Fibroblast of gingiva (primary cell): Measurements from ENCODE around the gene RPAP3.
"Not testable (repeated sequence)": the region's sequence is repeated elsewhere in the genome, so short reads cannot be mapped to it uniquely, and the experiment has no call there.

Experiments
- DNase-seq: peaks from one replicate; pipeline ENCODE4 v3.0.0-alpha.2; 2011; ENCODE audit warnings: low read depth

RPAP3 gene

DNA sequence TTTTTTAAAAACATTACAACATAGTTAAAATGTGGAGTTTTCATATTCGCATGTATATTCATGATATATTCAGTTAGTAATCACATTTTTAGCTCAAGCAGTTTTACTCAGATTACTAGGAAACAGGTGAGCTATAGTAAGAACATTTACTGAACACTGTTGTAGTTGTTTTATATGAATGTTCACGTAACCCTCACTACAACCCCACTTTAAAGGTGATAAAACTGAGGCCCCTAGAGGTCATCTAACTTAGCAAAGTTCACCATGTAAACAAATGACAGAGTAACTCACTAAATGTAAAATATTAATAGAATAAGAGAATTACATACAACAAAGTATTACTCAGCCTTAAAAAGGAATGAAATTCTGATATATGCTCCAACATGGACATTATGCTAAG, 26.0 kb downstream of the RPAP3 start:
- DNase-seq, result no peak

DNA sequence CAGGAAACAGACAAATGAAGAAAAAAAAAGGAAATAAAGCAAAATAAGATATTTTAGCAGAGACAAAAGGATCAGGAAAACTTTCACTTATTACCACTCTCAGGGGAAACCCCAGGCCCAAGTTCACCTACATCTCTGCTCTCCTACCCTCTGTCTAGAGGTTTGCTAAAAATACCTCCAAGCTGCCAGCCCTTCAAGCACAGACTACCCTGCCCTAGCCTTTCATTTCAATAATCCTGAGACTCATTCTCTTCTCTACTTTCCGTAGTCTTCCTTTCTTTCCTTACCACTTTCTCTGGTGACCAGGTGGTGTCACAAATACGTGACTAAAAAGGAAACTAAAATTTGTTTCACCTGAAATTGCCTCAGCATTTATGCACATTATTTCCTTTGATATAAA, 33.8 kb downstream of the RPAP3 start:
- no peak for DNase-seq

DNA sequence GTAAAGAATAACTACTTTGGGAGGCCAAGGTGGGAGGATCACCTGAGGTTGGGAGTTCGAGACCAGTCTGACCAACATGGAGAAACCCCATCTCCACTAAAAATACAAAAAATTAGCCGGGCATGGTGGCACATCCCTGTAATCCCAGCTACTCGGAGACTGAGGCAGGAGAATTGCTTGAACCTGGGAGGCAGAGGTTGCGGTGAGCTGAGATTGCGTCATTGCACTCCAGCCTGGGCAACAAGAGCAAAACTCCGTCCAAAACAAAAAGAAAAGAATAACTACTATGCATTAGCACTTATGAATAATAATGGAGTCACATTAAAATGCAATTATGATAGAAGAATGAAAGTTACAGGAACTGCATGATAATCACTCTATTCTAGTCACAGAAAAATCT, 37.9 kb downstream of the RPAP3 start:
- not testable (repeated sequence) for DNase-seq

DNA sequence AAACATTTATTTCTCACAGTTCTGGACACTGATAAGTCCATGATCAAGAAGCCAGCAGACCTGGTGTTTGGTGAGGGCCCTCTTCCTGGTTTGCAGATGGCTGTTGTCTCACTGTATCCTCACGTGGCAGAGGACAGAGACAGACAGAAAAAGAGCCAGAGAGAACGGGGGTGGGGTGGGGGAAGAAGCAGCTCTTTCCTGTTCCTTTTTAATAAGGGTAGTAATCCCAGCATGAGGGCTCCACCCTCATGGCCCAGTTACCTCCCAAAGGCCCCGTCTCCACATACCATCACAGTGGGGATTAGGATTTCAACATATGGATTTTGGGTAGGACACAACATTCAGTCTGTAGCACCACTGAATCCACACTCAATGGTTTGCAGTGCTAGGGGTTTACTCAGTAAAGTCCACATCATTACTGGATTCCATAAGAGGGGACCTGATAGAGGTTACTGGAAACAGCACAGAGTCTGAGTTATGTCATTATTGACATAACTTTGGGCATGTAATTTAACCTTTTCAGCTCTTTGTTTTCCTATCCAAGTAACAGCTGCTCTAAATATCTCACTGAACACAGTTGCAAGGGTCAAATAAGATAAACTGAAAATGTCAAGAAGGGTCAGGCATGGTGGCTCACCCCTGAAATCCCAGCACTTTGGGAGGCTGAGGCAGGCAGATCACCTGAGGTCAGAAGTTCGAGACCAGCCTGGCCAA, 53.2 kb downstream of the RPAP3 start:
- no peak for DNase-seq

DNA sequence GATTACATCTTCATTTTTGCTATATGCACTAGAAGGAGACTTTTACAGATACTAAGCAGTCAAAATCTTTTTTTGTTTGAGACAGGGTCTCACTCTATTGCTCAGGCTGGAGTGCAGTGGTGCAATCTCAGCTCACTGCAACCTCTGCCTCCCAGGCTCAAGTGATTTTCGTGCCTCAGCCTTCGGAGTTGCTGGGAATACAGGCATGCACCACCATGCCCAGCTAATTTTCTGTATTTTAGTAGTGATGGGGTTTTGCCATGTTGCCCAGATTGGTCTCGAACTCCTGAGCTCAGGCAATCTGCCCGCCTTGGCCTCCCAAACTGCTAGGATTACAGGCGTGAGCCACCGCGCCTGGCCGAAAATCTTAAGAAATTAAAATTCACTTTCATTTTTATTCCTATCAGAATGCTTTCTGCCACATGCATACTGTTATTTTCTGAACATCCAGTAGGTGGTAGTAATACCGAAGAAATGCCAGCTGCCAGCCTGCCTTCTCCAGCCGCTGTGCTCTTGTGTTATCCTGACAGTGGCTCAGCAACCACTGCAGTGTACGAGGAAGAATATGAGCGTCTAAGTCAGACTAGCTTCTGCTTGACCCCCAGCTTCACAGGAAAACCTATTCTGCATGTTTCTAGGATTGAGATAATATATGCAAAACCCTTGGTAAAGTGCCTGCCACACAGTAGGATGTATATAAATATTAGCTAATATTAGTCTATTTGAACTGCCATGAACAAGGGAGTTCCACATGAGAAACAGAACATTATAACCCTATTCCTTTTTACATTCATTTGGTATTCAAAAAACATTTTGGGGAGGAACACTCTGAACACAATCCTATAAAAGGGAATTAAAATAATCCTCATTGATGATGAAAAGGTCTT, 54.2 kb downstream of the RPAP3 start:
- DNase-seq, result peak; percentile 72

DNA sequence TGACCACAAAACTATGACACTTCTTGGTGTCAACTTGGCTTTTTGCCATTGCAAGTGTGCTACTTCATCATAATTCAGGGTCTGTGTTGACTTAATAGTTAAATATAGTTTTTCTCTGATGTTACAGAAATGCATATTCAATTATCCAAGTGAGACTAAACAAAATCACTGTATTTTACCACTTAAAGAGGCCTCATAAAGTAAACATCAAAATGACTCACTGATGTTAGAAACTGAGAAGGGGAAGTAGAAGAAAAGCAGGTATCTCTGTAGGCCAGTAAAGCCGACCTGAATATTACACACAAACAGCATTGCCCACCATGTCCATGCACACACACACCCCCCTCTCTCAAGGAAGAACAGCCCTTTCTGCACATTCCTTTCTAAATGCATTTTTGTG, 55.4 kb downstream of the RPAP3 start:
- DNase-seq, result no peak

DNA sequence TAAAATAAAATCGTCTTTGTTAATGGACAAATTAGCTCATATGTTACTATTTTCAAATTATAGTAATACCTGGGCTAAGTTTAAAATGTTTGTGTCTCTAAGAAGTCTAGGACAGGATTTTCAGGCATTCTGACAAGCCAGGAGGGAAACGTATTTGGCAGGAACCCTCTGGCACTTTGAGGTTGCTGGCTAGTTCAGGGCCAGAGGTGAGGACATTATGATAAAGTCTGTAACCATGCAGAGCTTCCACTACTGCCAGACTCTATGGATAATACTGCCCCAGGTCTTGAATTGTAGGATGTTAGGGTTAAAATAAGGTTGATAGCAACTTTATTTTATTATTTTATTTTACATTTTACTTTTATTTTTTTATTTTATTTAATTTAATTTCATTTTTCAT, 56.4 kb downstream of the RPAP3 start:
- DNase-seq, result no peak

DNA sequence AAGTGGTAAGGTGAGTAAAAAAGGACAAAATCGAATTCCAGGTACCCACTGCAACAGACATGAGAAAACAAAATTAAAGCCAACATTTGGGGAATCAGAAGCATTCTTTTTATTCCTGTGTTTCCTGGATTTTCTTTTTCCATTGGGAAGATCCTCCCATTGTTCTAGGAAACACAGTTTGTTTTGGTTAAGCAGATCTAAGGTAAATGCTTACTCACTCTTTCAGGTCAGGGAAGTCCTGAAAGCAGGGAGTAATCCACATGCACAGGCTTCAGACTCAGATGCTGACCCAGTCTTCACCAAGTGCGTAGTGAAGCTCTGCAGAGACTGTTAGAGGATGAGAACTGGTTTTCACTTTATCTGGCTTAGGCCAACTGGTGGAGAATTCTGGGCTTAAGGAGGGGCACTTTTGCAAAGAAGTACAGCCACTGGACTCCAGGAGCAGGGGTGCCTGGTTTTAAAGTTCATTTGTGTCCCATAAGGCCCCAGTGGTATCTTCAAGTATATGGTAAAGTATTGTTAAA, 57.7 kb downstream of the RPAP3 start:
- no peak for DNase-seq

DNA sequence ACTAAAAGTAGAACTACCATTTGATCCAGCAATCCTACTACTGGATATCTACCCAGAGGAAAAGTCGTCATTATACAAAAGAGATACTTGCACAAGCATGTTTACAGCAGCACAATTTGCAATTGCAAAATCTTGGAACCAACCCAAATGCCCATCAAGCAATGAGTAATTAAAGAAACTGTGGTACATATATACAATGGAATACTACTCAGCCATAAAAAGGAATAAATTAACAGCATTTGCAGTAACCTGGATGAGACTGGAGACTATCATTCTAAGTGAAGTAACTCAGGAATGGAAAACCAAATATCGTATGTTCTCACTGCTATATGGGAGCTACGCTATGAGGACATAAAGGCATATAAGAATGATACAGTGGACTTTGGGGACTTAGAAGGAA, 63.5 kb downstream of the RPAP3 start:
- DNase-seq, result not testable (repeated sequence)

DNA sequence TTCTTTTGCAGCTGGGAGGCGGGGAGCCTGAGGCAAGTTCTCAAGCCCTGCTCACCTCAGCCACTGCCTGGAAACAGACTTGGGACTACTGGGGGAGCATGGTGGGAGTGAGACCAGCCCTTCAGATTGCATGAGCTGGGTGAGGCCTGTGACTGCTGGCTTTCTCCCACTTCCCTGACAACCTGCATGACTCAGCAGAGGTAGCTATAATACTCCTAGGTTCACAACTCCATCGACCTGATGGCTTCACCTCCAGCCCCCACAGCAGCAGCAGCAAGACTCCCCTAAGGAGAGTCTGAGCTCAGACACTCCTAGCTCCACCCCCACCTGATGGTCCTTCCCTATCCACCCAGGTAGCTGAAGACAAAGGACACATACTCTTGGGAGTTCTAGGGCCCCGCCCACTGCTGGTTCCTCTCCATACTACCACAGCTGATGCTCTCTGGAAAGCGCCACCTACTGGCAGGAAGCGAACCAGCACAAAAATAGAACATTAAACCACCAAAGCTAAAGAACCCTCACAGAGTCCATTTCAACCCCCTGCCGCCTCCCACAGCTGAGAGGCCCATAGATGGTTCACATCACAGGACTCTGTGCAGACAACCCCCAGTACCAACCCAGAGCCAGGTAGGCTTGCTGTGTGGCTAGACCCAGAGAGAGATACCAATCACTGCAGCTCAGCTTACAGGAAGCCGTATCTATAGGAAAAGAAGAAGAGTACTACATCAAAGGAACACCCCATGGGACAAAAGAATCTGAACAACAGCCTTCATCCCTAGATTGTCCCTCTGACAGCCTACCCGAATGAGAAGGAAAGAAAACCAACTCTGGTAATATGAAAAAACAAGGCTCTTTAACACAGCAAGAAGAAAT, 68.7 kb downstream of the RPAP3 start:
- no peak for DNase-seq

DNA sequence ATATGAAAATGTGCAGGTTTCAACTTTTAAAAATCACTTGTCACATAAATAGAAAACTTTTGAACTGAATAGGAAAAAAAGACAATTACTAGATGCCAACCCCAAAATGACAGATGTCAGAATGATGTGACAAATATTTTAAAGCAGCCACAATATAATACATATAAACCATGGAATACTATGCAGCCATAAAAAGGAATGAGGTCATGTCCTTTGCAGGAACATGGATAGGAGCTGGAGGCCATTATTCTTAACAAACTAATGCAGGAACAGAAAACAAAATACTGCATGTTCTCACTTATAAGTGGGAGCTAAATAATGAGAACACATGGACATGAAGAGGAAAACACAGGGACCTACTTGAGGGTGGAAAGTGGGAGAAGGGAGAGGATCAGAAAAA, 70.1 kb downstream of the RPAP3 start:
- DNase-seq, result not testable (repeated sequence)

DNA sequence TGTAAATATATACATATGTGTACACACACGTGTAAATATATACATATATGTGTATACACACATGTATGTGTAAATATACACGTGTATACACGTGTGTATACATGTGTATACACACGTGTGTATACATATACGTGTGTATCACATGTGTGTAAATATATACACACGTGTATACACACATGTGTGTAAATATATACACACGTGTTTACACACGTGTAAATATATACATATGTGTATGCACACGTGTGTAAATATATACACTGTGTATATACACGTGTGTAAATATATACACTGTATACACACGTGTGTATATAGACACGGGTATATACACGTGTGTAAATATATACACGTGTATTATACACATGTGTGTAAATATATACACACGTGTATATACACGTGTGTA, 71.7 kb downstream of the RPAP3 start:
- no peak for DNase-seq

DNA sequence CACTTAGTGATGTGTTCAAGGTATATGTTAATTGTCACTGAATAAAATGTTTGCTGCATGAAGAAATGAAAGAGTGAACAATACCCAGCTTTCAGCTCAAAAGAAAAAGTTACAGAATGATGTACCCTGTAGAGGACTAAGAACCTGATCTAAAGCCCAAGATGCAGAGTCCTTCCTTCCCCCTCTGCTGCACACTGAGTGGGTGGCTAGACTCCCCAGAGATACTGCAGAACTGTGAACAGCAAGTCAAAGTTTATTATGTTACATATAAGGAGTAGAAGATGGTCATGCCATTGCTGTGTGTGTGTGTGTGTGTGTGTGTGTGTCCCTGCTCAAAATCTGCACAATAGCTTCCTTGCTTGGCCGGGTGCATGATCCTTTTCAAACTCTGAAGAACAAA, 83.9 kb downstream of the RPAP3 start:
- no peak for DNase-seq

DNA sequence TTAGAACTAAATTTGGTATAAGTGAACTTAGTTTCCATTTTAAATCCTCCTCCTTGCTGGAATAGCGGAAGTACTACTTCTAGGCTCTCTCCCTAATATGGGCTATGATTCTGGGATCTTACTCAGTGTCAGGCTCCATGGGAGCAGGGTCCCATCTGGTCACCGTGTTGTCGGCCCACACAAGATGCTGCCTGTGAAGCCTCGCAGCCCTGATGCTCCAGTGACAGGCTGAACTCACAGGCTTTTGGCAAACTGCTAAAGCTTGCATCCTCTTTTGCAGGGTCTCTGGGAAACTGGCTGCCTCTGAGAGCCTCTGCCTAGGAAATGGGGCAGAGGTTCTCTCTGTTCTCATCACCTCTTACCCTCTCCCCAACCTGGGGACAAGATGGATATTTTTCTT, 88.4 kb downstream of the RPAP3 start:
- DNase-seq, result no peak

DNA sequence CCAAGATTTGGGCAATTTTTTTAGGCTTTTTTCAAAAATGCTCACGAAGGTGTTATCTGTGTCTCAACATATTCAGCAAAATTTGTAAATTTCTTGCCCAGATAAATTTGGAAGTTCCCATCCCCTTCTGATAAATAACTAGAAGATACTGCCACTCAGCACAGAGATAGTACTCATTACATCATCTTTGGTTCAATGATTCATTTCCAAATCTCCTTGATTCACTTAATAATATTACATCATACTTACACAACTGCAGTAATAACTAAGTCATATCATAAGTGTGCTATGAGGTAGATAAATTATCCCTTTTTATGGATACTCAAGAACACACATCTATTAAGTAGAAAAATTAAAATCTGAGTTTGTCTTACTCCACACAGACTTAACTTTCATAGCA, 89.4 kb downstream of the RPAP3 start:
- DNase-seq, result no peak

DNA sequence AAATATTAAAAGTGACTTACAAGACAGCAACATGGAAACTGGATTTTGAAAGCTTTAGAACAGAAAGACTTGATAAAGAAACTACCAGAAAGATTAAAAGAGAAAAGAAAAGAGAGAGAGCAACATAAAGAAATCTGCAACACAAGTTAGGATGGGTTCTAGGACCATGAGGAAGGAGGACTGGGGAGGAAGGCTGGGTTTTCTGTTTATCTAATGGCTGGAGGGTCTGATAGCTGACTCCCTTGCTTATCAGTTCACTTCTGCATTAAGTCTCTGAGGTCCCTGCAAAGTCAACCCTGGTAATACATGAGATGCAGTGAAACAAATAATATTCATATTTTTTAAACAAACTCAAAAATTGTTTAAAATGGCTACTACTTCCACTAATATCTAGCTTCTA, 90.1 kb downstream of the RPAP3 start:
- DNase-seq, result no peak

DNA sequence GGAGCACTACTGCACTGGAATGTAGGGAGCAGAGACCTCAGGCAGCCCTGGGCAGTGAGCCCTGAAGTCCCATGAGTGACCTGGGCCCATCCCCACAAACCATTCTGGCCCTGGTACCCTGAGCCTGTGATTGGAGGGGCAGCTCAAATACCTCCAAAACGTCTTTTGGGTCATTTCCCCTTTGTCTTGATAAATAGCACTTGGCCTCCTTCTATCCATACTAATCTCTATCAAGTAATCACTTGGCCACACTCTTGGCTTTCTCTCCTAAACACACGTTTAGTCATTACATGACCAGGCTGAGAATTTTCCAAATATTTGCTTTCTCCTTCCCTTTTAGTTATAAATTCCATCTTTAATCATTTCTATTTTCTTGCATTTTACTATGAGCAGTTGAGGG, 91.3 kb downstream of the RPAP3 start:
- DNase-seq, result no peak

DNA sequence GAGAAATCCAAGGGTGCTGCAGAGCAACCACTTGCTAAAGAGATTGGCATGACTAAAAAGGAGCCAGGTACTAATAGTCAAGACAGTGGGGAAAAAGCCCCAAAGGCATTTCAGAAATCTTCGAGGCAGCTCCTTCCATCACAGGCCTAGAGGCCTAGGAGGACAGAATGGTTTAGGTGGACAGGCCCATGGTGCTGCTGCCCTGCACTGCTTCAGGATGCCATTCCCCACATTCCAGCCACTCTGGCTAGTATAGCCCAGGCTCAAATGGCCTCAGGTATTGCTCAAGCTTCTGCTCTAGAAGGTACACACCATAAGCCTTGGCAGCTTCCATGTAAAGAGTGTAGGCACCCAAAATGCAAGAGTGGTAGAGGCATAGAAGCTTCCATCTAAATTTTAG, 92.9 kb downstream of the RPAP3 start:
- no peak for DNase-seq

DNA sequence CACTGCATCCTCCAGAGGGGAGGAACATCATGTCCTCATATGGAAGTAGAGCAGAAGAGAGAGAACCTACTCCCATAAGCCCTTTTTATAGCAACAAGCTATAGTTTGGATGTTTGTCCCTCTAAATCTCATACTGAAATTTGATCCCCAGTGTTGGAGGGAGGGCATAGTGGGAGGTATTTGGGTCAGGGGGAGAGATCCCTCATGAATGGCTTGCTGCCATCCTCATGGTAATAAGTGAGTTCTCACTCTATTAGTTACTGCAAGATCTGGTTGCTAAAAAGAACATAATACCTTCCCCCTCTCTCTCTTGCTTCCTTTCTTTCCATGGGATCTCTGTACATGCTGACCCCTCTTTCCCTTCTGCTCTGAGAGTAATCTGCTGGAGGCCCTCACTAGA, 93.9 kb downstream of the RPAP3 start:
- no peak for DNase-seq
